Activated naive CD8-positive, alpha-beta T cell treated with anti-CD3 and anti-CD28 coated beads, Interleukin-2, amount 10 ng/mL, durations not matched to agents 7 days and 5 days (primary cell): ENCODE measurements around the gene SLC44A4. TPM values are rescaled to one million over a fixed set of nuclear protein-coding genes. Genes with fewer than 3 reads are reported as not detected.

Experiments used
- ATAC-seq: fragments of 150-1000 bp; cut with Tn5 transposase; one replicate; pipeline ENCODE4 v1.10.0; 2021; ENCODE audit warnings: low read depth, moderate library complexity
- POLR2A ChIA-PET: fragments of 350-600 bp; sonication (Branson Sonifier 250); formaldehyde crosslinking; loops from one replicate; lab custom pipeline; 2021; ENCODE audit warnings: antibody characterized with exemption; lab: Charles Lee
- DNase-seq: peaks from one replicate; pipeline ENCODE4 v3.0.0; 2021
- H3K27ac Mint-ChIP-seq: one replicate; pipeline ENCODE4 v1.8.0; 2022; ENCODE audit warnings: mild to moderate bottlenecking, mixed read lengths
- H3K27me3 Mint-ChIP-seq: one replicate; pipeline ENCODE4 v1.8.0; 2022; ENCODE audit warnings: mild to moderate bottlenecking, moderate library complexity, mixed read lengths
- H3K36me3 Mint-ChIP-seq: one replicate; pipeline ENCODE4 v1.8.0; 2021; ENCODE audit warnings: mild to moderate bottlenecking, mixed read lengths
- H3K4me1 Mint-ChIP-seq: one replicate; pipeline ENCODE4 v1.8.0; 2021; ENCODE audit warnings: mixed read lengths
- H3K4me3 Mint-ChIP-seq: one replicate; pipeline ENCODE4 v1.8.0; 2022; ENCODE audit warnings: mild to moderate bottlenecking, moderate library complexity, mixed read lengths
- H3K9me3 Mint-ChIP-seq: one replicate; pipeline ENCODE4 v1.8.0; 2021; ENCODE audit warnings: mixed read lengths
- total RNA-seq, 2 experiments: library from RNA; stranded (reverse); gene quantifications; one replicate each; pipeline ENCODE4 v1.2.3, GENCODE V29; 2021

The SLC44A4 gene
- total RNA-seq, 2 experiments from 2014 or later, result not detected

GRCh38 chr6:31897612-31898382 is 19.0 kb upstream of the SLC44A4 start, which contains the start of gene EHMT2:
EHMT2 (minus strand) TSS chr6:31897698; CDS start chr6:31897677, 21 bp downstream.
- no peaks in the 10 kb centered on the region for H3K27me3 Mint-ChIP-seq
- ATAC-seq (peak; percentile 62), DNase-seq (peak; percentile 93)
- H3K4me1 Mint-ChIP-seq, result peaks cover 36% of the 10 kb centered on the region
- no peaks in the 10 kb centered on the region for H3K9me3 Mint-ChIP-seq
- POLR2A ChIA-PET, result interaction anchor here (0.6 to 1.9 kb wide), 23 partner anchors 8 to 1075 kb away, joined by 3 to 13 read pairs (median 4); partner anchors contain the start of genes ABHD16A, ATF6B, BAG6 and DDX39B
- peaks cover 11% of the 10 kb centered on the region for H3K36me3 Mint-ChIP-seq
- H3K27ac Mint-ChIP-seq, result peak within 1 kb of the TSS; percentile 94
- peak within 1 kb of the TSS; percentile 98 for H3K4me3 Mint-ChIP-seq

GRCh38 chr6:31896856-31897611 is 18.2 kb upstream of the SLC44A4 start:
- peaks cover 14% of the 10 kb centered on the region for H3K36me3 Mint-ChIP-seq
- H3K27me3 Mint-ChIP-seq, result no peaks in the 10 kb centered on the region
- H3K27ac Mint-ChIP-seq, result peak overlapping the region; percentile 89
- POLR2A ChIA-PET, result interaction anchor here (0.6 to 1.9 kb wide), 18 partner anchors 8 to 1075 kb away, joined by 3 to 13 read pairs (median 4); partner anchors contain the start of genes ABHD16A, ATF6B, BAG6 and DDX39B
- peak overlapping the region; percentile 91 for H3K4me3 Mint-ChIP-seq
- peak; percentile 3 for ATAC-seq
- peak; percentile 45 for DNase-seq
- peaks cover 32% of the 10 kb centered on the region for H3K4me1 Mint-ChIP-seq
- no peaks in the 10 kb centered on the region for H3K9me3 Mint-ChIP-seq

GRCh38 chr6:31896493-31896855 is 17.7 kb upstream of the SLC44A4 start:
- Mint-ChIP-seq H3K27me3 (no peaks in the 10 kb centered on the region), H3K4me3 (peak overlapping the region; percentile 91), H3K27ac (peak overlapping the region; percentile 89), H3K36me3 (peaks cover 14% of the 10 kb centered on the region), H3K4me1 (peaks cover 32% of the 10 kb centered on the region), H3K9me3 (no peaks in the 10 kb centered on the region)
- no peak for DNase-seq
- no peak for ATAC-seq
- POLR2A ChIA-PET, result interaction anchor here (1.1 to 1.9 kb wide), 3 partner anchors 61 to 1076 kb away, joined by 4 to 6 read pairs (median 5); partner anchors contain the start of gene DDX39B

GRCh38 chr6:31892821-31893220 is 14.0 kb upstream of the SLC44A4 start:
- H3K4me3 Mint-ChIP-seq, result no peak overlapping the region
- no peaks in the 10 kb centered on the region for H3K9me3 Mint-ChIP-seq
- POLR2A ChIA-PET, result no interaction called here
- no peak for DNase-seq
- H3K27ac Mint-ChIP-seq, result no peak overlapping the region
- H3K4me1 Mint-ChIP-seq, result peaks cover 17% of the 10 kb centered on the region
- peaks cover 19% of the 10 kb centered on the region for H3K36me3 Mint-ChIP-seq
- ATAC-seq, result no peak
- H3K27me3 Mint-ChIP-seq, result no peaks in the 10 kb centered on the region

GRCh38 chr6:31889331-31889972 is 10.7 kb upstream of the SLC44A4 start:
- POLR2A ChIA-PET, result interaction anchor here (0.5 to 0.8 kb wide), 2 partner anchors 8 to 9 kb away, joined by 3 to 7 read pairs; partner anchors contain the start of gene EHMT2
- H3K27ac Mint-ChIP-seq, result no peak overlapping the region

GRCh38 chr6:31888276-31889258 is 9.8 kb upstream of the SLC44A4 start:
- Mint-ChIP-seq H3K36me3 (peaks cover 19% of the 10 kb centered on the region), H3K27ac (no peak overlapping the region), H3K27me3 (no peaks in the 10 kb centered on the region), H3K9me3 (no peaks in the 10 kb centered on the region), H3K4me1 (peaks cover 4% of the 10 kb centered on the region), H3K4me3 (no peak overlapping the region)
- ATAC-seq (peak; percentile 55), DNase-seq (peak; percentile 75)
- POLR2A ChIA-PET, result interaction anchor here (0.7 to 1.6 kb wide), 3 partner anchors 9 to 53 kb away, joined by 3 to 7 read pairs (median 4); partner anchors contain the start of gene EHMT2

More at GRCh38 chr6:31889331-31889972, 10.7 kb upstream of the SLC44A4 start:
- no peaks in the 10 kb centered on the region for H3K9me3 Mint-ChIP-seq
- H3K4me1 Mint-ChIP-seq, result peaks cover 5% of the 10 kb centered on the region
- DNase-seq (no peak), ATAC-seq (no peak)
- no peak overlapping the region for H3K4me3 Mint-ChIP-seq
- no peaks in the 10 kb centered on the region for H3K27me3 Mint-ChIP-seq
- peaks cover 19% of the 10 kb centered on the region for H3K36me3 Mint-ChIP-seq

GRCh38 chr6:31887173-31888007 is 8.6 kb upstream of the SLC44A4 start:
- Mint-ChIP-seq H3K36me3 (peaks cover 20% of the 10 kb centered on the region), H3K27me3 (no peaks in the 10 kb centered on the region), H3K27ac (no peak overlapping the region), H3K9me3 (no peaks in the 10 kb centered on the region), H3K4me1 (no peaks in the 10 kb centered on the region), H3K4me3 (no peak overlapping the region)
- POLR2A ChIA-PET, result interaction anchor here (0.7 to 1.6 kb wide), 2 partner anchors 12 to 23 kb away, joined by 3 to 4 read pairs; no protein-coding TSS in a partner anchor
- no peak for DNase-seq
- no peak for ATAC-seq

GRCh38 chr6:31886541-31886991 is 7.8 kb upstream of the SLC44A4 start:
- Mint-ChIP-seq H3K4me3 (no peak overlapping the region), H3K4me1 (no peaks in the 10 kb centered on the region), H3K27me3 (no peaks in the 10 kb centered on the region), H3K27ac (no peak overlapping the region), H3K9me3 (no peaks in the 10 kb centered on the region), H3K36me3 (peaks cover 20% of the 10 kb centered on the region)
- DNase-seq (no peak), ATAC-seq (no peak)
- POLR2A ChIA-PET, result no interaction called here

GRCh38 chr6:31884528-31885035 is 5.8 kb upstream of the SLC44A4 start:
- Mint-ChIP-seq H3K27ac (no peak overlapping the region), H3K4me3 (no peak overlapping the region), H3K4me1 (no peaks in the 10 kb centered on the region), H3K36me3 (peaks cover 22% of the 10 kb centered on the region), H3K9me3 (no peaks in the 10 kb centered on the region), H3K27me3 (no peaks in the 10 kb centered on the region)
- DNase-seq (no peak), ATAC-seq (no peak)
- POLR2A ChIA-PET, result no interaction called here

GRCh38 chr6:31883676-31884075 is 4.9 kb upstream of the SLC44A4 start:
- no peaks in the 10 kb centered on the region for H3K9me3 Mint-ChIP-seq
- no peak overlapping the region for H3K27ac Mint-ChIP-seq
- no peak overlapping the region for H3K4me3 Mint-ChIP-seq
- ATAC-seq (no peak), DNase-seq (no peak)
- no peaks in the 10 kb centered on the region for H3K4me1 Mint-ChIP-seq
- no peaks in the 10 kb centered on the region for H3K27me3 Mint-ChIP-seq
- H3K36me3 Mint-ChIP-seq, result peaks cover 23% of the 10 kb centered on the region
- POLR2A ChIA-PET, result no interaction called here

- POLR2A ChIA-PET, result no interaction called here
- Mint-ChIP-seq H3K27me3 (no peaks in the 10 kb centered on the region), H3K36me3 (peaks cover 22% of the 10 kb centered on the region), H3K4me1 (no peaks in the 10 kb centered on the region), H3K4me3 (no peak overlapping the region), H3K27ac (no peak overlapping the region), H3K9me3 (no peaks in the 10 kb centered on the region)
- DNase-seq, result no peak
- ATAC-seq, result no peak
These were observed 3.5 kb upstream of the SLC44A4 start for GRCh38 chr6:31882344-31882743.
